ENCODE measurements around the gene VENTX. TPM values are rescaled to one million over a fixed set of nuclear protein-coding genes. Genes with fewer than 3 reads are reported as not detected.

Gene VENTX
- 0.22 TPM for polyA plus RNA-seq (ENCODE audit: insufficient read length)

DNA sequence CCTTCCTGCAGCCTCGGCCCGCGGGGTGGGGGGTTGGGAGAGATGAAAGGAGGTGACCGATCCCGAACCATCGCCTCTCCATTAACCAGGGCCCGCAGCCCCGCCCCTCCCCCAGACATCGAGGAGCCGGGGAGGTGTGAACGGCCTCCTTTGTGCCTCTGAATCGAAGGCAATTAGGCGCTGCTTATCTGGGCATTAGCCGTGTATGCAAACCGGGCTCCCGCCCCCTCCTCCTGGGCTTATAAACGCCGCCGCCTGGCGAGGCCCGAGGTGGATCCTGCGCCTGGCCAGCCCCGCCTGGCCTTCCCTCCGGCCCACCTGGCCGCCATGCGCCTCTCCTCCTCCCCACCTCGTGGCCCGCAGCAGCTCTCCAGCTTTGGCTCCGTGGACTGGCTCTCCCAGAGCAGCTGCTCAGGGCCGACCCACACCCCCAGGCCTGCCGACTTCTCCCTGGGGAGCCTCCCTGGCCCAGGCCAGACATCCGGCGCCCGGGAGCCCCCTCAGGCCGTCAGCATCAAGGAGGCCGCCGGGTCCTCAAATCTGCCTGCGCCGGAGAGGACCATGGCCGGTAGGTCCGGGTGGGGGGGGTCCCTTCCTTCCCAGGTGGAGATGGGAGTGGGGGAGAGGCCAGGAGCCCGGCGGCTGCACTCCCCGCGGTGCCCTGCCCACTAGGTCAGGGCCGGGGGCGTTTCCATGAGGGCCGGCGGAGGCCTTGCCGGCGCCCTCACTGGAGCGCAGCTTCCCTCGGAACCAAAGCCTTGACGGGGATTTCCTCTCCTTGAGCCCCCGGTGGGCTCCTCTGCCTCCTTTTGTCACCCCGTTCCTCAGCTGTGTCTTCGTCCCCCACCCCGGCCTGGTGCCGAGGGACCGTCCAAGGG lies at the start of gene VENTX:
TSS of gene VENTX (plus strand) at position 268 of the 878 bp plus-strand sequence. CDS start at position 328, 60 bp downstream.
- no peak for DNase-seq

DNA sequence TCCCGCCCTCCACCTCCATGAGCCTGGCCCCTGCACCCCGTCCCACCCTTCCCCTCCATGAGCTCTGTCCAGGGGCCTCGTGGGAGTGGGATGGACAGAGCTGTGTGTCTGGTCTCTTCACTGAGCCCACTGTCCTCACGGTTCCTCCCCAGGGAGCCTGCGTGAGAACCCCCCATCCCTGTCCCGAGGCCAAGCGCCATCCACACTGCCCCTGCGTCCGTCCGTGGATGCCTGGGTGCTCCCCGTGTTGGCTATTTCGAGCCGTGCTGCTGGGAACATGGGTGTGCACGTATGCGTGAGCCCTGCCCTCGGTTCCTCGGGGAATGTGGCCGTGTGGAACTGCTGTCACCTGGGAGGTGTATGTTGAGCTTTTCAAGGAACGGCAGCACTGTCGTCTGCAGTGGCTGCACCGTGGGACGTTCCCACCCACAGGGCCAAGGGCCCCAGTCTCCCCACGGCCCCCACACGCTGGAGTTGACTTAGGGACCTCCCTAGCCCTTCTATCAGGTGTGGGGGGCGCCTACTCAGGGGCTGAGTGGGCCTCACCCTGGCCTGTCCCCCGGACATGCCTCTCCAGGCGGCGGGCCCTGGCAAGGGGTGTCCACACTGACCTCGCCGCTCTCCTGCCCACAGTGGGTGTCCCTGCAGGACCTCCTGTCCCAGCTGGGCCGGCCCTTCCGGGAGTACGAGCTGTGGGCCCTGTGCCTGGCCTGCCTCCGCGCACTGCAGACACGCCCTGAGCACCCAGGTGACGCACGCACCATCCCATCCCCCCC lies 49.6 kb upstream of the VENTX start:
- no peak for DNase-seq

GRCh38 chr10:133189256-133189655 lies 48.4 kb upstream of the VENTX start:
- DNase-seq, result no peak

DNA sequence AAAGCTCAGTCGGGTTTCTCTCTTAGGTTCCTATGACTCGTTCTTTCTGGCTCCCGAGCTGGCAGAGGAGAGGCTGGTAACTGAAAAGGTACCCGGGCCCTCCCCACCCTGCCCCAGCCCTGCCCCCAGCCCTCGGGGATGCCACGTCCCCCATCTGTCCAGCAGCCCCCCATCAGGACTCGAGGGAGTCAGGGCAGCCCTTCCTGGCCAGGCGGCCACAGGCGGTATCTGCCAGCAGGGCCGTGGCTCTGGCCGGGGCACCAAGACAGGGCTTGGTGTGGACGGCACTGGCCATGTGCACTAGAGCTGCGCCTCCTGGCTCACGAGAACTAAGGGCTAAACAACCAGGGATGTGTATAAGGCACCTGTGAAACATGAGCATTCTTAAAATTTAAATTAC lies 47.9 kb upstream of the VENTX start:
- DNase-seq, result no peak

GRCh38 chr10:133190225-133190624 lies 47.4 kb upstream of the VENTX start:
- DNase-seq, result no peak

DNA sequence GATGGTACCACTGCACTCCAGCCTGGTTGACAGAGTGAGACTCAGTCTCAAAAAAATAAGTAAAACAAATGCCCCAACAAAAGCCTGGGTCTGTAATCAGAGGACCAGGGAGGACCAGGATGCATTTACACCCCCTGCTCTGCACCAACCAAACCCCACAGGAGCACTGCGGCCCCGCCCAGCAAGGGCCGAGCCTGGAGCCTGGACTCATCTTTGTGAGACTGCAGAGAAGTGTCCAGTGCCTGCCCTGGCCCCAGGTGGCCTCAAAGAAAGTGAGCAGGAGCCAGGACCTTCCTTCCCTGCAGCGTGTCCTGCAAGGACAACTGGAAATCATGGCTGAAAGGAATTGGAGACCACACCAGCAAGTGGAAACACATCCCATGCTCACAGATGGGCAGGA lies 46.0 kb upstream of the VENTX start:
- DNase-seq, result no peak

DNA sequence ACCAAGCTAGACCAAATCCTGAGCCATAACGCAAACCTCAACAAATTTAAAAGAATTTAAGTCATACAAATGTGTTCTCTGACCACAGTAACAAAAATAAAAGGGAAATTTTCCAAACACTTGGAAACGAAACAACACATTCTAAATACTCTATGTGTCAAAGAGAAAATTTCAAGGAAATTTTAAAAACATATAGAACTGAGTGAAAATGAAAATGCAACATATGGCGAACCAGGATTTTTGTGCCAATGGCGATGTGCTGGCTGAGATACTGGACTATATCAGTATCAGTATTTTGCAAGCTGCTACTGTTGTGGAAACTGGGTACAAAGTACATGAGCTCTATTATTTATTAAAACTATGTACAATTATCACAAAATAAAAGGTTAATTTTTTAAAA lies 43.5 kb upstream of the VENTX start:
- no peak for DNase-seq

DNA sequence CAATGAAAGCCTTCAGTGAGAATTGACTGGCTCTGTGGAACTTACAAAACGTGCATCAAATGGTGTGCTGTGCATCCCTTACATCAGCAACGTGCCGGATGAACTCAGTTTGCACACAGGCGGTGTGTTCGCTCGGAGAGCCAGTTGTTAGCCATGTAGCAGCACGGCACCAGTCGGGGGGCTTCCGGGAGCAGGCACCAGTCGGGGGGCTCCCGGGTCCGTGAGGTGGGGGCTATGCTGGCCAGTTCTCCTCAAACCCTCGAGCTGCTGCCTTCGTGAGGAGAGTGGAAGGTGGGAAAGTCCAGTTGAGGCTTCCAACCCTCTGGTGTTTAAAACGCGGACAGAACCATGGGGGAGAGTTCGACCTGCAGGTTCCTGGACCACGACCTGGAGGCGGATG lies 42.6 kb upstream of the VENTX start:
- DNase-seq, result no peak

DNA sequence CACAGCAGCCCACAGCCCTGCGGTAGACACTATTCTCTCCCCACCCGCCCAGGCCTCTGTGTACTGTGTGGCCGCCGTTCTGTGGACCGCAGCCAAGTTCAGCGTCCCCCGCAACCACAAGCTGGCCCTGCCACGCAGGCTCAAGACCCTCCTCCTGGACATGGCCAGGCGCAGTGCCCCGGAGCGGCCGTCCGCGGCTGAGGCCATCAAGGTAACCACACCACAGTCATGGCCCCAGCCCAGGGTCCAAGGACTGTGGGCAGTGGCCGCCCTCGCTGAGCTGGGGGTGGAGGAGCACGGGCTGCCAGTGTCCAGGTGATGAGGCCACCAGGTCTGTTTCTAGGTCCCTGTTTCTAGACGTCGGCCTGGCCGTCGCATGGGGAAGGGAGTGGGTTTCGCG lies 42.0 kb upstream of the VENTX start:
- DNase-seq, result no peak

DNA sequence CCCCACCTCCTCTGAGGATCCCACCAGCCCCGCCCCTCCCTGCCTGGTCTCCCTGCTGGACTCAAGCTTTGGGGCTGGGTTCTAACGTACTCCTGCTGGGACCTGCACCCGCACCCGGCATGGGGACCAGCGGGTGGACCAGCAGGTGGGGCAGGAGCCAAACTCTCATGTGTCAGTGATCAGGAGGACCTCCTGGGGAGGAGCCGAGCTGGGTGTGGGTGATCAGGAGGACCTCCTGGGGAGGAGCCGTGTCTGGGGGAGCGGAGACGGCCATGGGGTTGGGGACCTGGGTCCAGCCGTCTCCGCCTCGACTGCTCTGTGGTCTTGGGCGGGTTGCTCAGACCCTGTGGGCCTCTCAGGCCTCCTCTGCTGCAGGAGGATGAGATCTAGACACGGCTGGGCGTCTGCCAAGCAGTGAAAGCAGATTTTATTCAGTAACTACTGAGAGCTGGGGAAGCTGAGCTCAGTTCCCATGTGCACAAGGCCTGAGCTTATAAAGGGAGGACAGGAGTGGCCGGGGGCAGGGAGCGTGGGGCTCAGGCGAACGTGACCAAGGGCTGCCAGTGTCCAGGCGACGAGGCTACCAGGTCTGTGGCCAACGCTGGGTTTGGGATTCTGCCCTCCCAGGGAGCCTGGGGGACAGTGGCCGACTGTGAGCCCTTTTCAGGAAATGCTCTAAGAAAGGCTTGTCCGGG lies 41.3 kb upstream of the VENTX start:
- peak; percentile 51 for DNase-seq

DNA sequence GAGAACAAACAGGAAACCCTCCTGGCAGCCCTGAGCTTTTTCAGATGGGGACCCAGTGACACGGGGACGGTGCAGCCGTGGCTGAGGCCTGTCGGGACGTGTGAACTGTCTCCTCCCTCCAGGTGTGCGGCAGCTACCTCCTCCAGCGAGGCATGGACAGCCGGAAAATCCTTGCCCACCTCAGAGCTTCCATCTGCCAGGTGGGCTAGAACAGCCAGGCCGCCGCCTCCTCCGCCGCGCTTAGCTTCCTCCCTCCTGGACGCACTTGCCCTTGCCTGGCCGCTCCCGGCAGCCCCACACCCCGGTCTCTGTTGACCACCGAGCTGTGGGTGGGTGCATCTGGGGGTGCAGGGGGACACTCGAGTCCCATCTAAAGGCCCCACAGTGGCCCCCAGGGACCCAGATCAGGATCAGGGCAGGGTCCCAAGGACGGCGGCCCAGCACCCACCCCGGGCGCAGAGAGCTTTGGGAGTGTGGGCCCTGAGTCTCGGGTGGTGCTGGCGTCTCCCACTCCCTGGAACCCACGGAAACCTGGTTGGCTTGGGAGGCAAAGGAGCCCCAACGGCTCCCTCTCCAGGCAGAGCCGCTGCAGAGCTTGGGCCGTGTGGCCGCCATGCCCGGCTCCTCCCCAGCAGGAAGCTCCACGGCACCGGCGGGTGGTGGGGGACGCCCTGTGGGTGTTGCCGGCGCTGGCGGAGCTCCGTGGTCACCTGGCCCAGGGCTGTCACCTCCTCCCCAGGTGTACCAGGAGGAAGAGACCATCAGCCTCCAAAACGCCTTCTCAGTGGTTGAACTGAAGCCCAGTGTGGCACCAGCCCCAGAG lies 40.5 kb upstream of the VENTX start:
- no peak for DNase-seq

GRCh38 chr10:133197786-133198185 lies 39.9 kb upstream of the VENTX start:
- DNase-seq, result no peak

GRCh38 chr10:133198206-133198605 lies 39.4 kb upstream of the VENTX start:
- no peak for DNase-seq

DNA sequence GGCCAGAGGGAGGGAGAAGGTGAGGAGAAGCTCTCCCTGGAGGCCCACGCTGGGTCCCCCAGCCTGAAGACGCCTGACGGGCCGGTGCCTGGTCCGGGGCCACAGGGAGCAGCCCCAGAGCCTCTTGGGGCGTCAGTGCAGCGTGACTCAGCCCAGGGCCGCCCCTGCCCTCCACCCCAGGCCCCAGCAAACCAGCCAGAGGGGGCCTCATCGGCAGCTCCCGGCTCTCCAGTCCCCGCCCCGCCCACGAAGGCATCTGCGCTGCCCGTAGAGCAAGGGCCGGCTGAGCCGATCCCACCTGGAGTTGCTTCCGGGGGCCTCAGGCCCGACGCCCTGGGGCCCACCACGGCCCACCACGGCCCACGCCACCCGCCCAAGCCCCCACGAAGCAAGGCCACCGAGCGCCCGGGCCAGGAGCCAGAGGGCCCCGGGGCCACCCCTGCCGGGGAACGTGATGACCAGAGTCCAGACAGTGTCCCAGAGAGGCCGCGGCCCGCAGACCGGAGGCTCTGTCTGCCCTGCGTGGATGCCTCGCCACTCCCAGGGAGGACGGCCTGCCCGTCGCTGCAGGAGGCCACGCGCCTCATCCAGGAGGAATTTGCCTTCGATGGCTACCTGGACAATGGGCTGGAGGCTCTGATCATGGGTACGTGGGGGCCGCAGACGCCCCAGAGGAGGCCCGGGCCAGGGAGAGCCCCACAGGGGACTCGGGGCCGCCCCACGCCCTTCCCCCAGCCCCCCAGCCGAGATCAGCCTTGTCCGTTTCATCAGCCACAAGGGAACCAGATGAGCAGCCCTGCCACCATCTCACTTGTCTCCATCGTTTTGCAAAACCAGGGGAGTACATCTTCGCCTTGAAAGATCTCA lies 38.8 kb upstream of the VENTX start:
- DNase-seq, result no peak

- DNase-seq, result no peak
These were observed 38.2 kb upstream of the VENTX start for GRCh38 chr10:133199488-133199885.

DNA sequence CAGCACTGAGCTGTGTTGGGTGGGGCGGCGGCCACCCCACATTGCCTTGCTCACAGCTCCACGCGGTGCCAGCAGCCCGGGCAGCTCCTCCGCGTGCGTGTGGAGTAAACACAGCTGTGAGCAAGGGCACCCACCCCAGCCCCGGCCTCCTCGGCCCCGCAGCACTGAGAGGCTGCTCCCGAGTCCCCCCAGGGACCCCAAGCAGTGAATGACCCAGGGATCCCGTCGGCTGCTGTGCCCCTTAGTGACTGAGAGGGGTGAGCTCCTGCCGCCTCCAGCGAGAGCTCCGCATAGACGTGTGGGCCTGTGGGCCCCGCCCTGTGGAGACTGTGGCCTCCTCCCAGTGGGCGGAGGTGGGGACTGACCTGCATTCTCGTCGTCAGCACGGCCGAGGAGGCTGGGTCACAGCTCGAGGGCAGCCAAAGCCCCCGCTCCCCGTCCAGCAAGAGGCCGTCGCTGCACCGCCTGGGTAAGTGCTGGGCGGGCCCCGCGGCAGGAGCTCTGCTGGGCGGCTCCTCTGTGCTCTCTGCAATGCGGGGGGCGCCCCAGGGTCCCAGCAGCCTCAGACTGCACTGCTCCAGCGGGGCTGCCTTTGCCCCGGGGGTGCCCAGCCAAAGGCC lies 37.6 kb upstream of the VENTX start:
- no peak for DNase-seq

DNA sequence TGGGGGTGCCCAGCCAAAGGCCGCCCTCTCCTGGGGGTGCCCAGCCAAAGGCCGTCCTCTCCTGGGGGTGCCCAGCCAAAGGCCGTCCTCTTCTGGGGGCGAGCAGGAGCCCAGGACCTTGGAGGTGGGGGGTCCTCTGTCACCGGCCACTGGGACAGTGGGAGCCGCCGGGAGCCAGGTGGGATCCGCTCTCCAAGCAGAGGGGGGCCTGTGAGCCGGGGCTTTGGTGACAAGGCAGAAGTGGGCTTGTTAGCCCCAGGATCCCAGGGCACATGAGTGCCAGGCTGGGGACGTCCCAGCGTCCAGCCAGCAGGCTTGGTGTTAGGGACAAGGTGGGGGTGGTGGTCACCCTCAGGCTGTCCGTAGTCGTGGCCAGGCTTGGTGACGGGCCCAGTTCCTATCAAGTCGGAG lies 37.0 kb upstream of the VENTX start:
- DNase-seq, result no peak

GRCh38 chr10:133201151-133201947 lies 36.3 kb upstream of the VENTX start:
- DNase-seq, result no peak

DNA sequence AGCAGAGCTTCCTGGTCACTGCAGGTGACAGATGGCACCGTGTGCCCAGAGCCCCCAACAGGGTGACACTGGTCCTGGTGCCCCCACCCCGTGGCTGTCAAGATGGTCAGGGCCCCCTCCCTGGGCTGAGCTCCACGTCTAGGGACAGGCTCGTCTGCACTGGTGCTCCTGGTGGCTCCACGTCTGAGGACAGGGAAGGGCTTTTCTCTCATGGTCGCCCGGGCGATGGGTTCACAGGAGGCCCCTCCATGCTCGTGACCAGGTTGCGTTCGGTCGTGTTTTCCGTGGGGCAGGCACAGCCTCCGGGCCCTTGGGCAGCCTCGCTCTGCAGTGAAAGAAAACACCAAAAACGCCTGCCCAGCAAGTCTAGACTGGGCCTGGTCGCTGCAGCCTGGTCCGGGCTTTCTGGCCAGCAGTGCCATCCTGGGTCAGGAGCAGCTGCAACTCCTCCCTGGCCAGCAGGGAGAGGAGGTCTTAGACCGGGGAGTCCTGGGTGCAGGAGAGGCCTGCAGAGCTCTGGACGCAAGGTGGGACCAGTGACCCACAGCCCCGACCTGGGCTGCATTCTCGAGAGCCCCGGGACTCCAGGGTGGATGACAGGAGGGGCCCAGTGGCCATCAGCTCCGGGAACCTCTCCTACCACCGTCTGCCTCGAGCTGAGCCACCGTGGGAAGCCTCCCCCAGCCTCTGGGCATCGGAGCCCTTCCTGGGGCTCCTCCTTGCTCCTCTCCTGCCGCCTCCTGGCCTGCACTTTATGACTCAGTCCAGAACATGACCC lies 35.5 kb upstream of the VENTX start:
- DNase-seq, result no peak

Data from hindlimb muscle (tissue), 1 donor.